Measurements from ENCODE around the gene CLIC4. TPM values are rescaled to one million over a fixed set of nuclear protein-coding genes. Genes with fewer than 3 reads are reported as not detected.

The CLIC4 gene
- total RNA-seq, 3 donors from 2014 or later (not counting 1 experiment from before 2014, with no cell fraction given) = 3.8 to 11.5 (median 5.0) TPM

DNA sequence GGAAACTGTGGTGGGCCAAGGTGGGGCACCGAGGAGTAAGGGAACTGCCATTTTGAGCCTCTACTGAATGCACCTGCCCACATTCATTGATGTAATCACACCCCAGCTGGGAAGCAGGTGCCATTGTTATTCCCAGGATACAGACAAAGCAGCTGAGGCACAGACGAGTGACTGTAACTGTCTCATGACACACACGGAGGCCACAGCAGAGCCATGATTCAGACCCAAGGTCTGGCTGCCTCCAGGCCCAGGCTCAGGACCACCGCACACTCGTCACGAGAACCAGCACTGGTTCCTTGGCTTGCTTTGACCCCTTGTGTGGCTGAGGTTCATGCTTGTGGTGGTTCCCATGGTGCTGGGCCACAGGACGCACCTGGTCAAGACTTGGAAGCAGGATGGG, 45.6 kb upstream of the CLIC4 start:
- Mint-ChIP-seq H3K4me3 (no peak overlapping the region), H3K27me3 (ENCODE audit: low read depth in 2 of 2) (no peaks in the 10 kb centered on the region), H3K4me1 (peaks cover 22 to 29% of the 10 kb centered on the region in 2 donors), H3K9me3 (no peaks in the 10 kb centered on the region), H3K36me3 (no peaks in the 10 kb centered on the region), H3K27ac (no peak overlapping the region)
- no peaks in the 10 kb centered on the region for H3K27me3 ChIP-seq (ENCODE audit: control insufficient read depth, insufficient read depth, low read length)
- ATAC-seq = no peak
- intact Hi-C loops (cut with micrococcal nuclease) = no loop called here
- no peak overlapping the region for H3K27ac ChIP-seq (ENCODE audit: low read length)
- peaks cover 25% of the 10 kb centered on the region for H3K4me1 ChIP-seq (ENCODE audit: control insufficient read depth, insufficient read depth, low read length)
- DNase-seq = no peak
- no peaks in the 10 kb centered on the region for H3K9me3 ChIP-seq (ENCODE audit: control insufficient read depth, insufficient read depth, low read length)
- H3K4me3 ChIP-seq (ENCODE audit: low read length) = no peak overlapping the region
- TF ChIP-seq CTCF (IDR thresholded peaks at IDR 0.05) = no peak
- 88% methylated on average over 7 of the region's 7 CpGs for WGBS (ENCODE audit: insufficient coverage)
- H3K36me3 ChIP-seq (ENCODE audit: control insufficient read depth, insufficient read depth, low read length) = no peaks in the 10 kb centered on the region

- no peak overlapping the region for H3K4me3 ChIP-seq (ENCODE audit: low read length)
- H3K4me1 ChIP-seq (ENCODE audit: control insufficient read depth, insufficient read depth, low read length) = peaks cover 12% of the 10 kb centered on the region
- Mint-ChIP-seq H3K27me3 (ENCODE audit: low read depth in 2 of 2) (no peaks in the 10 kb centered on the region), H3K36me3 (no peaks in the 10 kb centered on the region), H3K4me1 (peaks cover 11 to 16% of the 10 kb centered on the region in 2 donors), H3K9me3 (no peaks in the 10 kb centered on the region), H3K27ac (no peak overlapping the region), H3K4me3 (no peak overlapping the region)
- no peak overlapping the region for H3K27ac ChIP-seq (ENCODE audit: low read length)
- H3K36me3 ChIP-seq (ENCODE audit: control insufficient read depth, insufficient read depth, low read length) = no peaks in the 10 kb centered on the region
- no peak for DNase-seq
- no peaks in the 10 kb centered on the region for H3K9me3 ChIP-seq (ENCODE audit: control insufficient read depth, insufficient read depth, low read length)
- 91% methylated on average over 7 of the region's 8 CpGs for WGBS (ENCODE audit: insufficient coverage)
- no peak for TF ChIP-seq CTCF (IDR thresholded peaks at IDR 0.05)
- ATAC-seq = no peak
- H3K27me3 ChIP-seq (ENCODE audit: control insufficient read depth, insufficient read depth, low read length) = no peaks in the 10 kb centered on the region
- intact Hi-C loops (cut with micrococcal nuclease) = no loop called here
These were observed 42.5 kb upstream of the CLIC4 start for GRCh38 chr1:24702511-24703293.

GRCh38 chr1:24704411-24705259, 40.6 kb upstream of the CLIC4 start:
- no peaks in the 10 kb centered on the region for H3K27me3 Mint-ChIP-seq (ENCODE audit: low read depth in 2 of 2)

More at GRCh38 chr1:24704411-24705259, 40.6 kb upstream of the CLIC4 start:
- peak overlapping the region in 1 of 2 donors; percentile 79 for H3K27ac Mint-ChIP-seq
- Histone ChIP-seq H3K36me3 (ENCODE audit: control insufficient read depth, insufficient read depth, low read length) (no peaks in the 10 kb centered on the region), H3K9me3 (ENCODE audit: control insufficient read depth, insufficient read depth, low read length) (no peaks in the 10 kb centered on the region), H3K27ac (ENCODE audit: low read length) (no peak overlapping the region), H3K27me3 (ENCODE audit: control insufficient read depth, insufficient read depth, low read length) (no peaks in the 10 kb centered on the region), H3K4me1 (ENCODE audit: control insufficient read depth, insufficient read depth, low read length) (peaks cover 15% of the 10 kb centered on the region), H3K4me3 (ENCODE audit: low read length) (no peak overlapping the region)
- H3K4me1 Mint-ChIP-seq = peaks cover 18 to 25% of the 10 kb centered on the region in 2 donors
- ATAC-seq (no peak), DNase-seq (no peak)
- 90% methylated on average over 15 of the region's 16 CpGs for WGBS (ENCODE audit: insufficient coverage)
- H3K4me3 Mint-ChIP-seq = no peak overlapping the region
- intact Hi-C loops (cut with micrococcal nuclease) = no loop called here
- H3K9me3 Mint-ChIP-seq = no peaks in the 10 kb centered on the region
- TF ChIP-seq CTCF (IDR thresholded peaks at IDR 0.05) = no peak
- no peaks in the 10 kb centered on the region for H3K36me3 Mint-ChIP-seq

Measured in natural killer cell (primary cell).